HepG2 (cell line): ENCODE data around the gene CTU2. TPM values are rescaled to one million over a fixed set of nuclear protein-coding genes. Genes with fewer than 3 reads are reported as not detected.

Source experiments
- ATAC-seq: fragments of 200-7000 bp; cut with Tn5 transposase; 3 replicates; pipeline ENCODE4 v1.9.1; 2020; ENCODE audit warnings: mild to moderate bottlenecking, moderate library complexity
- BruUV-seq: library from RNA; stranded (reverse); fragments of 400-500 nt; replicated peaks from 2 replicates; lab custom pipeline; 2021; lab: Mats Ljungman, UMichigan
- CTCF ChIA-PET: fragments of 300-600 bp; formaldehyde crosslinking; extraction: SDS; loops from one replicate; lab custom pipeline; 2021; ENCODE audit warnings: low total read pairs, inconsistent platforms, low intra/inter-chr PET ratio; lab: Yijun Ruan, JAX
- POLR2A ChIA-PET: fragments of 350-600 bp; sonication (Branson Sonifier 250); formaldehyde crosslinking; loops from one replicate; lab custom pipeline; 2020; ENCODE audit warnings: antibody characterized with exemption, inconsistent platforms; lab: Yijun Ruan, JAX
- DNase-seq: peaks from one replicate; pipeline ENCODE4 v3.0.0-alpha.2; 2015; ENCODE audit warnings: low spot score
- FAIRE-seq: peaks from 3 replicates; lab custom pipeline; 2011; peaks lifted over from hg19 to GRCh38; lab: Jason Lieb, UNC
- H2AFZ ChIP-seq: one replicate; pipeline ENCODE4 v1.6.1; 2011; ENCODE audit warnings: low read length, inconsistent platforms
- H3K27ac ChIP-seq: fragments of 300-600 bp; 3 replicates; pipeline ENCODE4 v1.8.0; 2011; ENCODE audit warnings: mixed run types, mild to moderate bottlenecking, mixed read lengths, low read length, inconsistent platforms; ENCODE audit not compliant: insufficient read depth; ENCODE audit errors: extremely low read length
- H3K27me3 ChIP-seq, 2 experiments: fragments of 200-600 bp in 1 of 2; 2 replicates in 1 of 2; 3 replicates in 1 of 2; pipeline versions ENCODE4 v1.6.0 to v1.8.0; 2011; ENCODE audit warnings: low read length in 2 of 2, mild to moderate bottlenecking in 2 of 2, moderate library complexity in 2 of 2, inconsistent platforms in 1 of 2; ENCODE audit not compliant: insufficient read depth in 2 of 2, control insufficient read depth in 1 of 2
- H3K36me3 ChIP-seq, 2 experiments: fragments of 200-600 bp in 1 of 2; replicated peaks in 1 of 2; 2 replicates in 1 of 2; 3 replicates in 1 of 2; pipeline versions ENCODE4 v1.5.1 to v1.8.0; 2011; ENCODE audit warnings: low read length in 2 of 2, inconsistent platforms in 1 of 2; ENCODE audit not compliant: insufficient read depth in 2 of 2, control insufficient read depth in 1 of 2
- H3K4me1 ChIP-seq: 2 replicates; pipeline ENCODE4 v1.5.1; 2012; ENCODE audit warnings: low read length, inconsistent platforms; ENCODE audit not compliant: insufficient read depth
- H3K4me2 ChIP-seq: 2 replicates; pipeline ENCODE4 v1.6.0; 2011; ENCODE audit warnings: low read depth, low read length, inconsistent platforms
- H3K4me3 ChIP-seq, 3 experiments: fragments of 200-600 bp in 1 of 3; sonication (generic), shearing (Covaris generic) in 1 of 3; replicated peaks in 1 of 3; 2 replicates each; pipeline ENCODE4 v1.5.1; 2011 to 2016; ENCODE audit warnings: low read length in 3 of 3, inconsistent platforms in 2 of 3, low read depth in 2 of 3, mild to moderate bottlenecking in 2 of 3, control low read depth in 1 of 3, mixed read lengths in 1 of 3; ENCODE audit not compliant: insufficient read depth in 1 of 3
- H3K79me2 ChIP-seq: one replicate; pipeline ENCODE4 v1.6.1; 2011; ENCODE audit warnings: low read length, inconsistent platforms; ENCODE audit not compliant: insufficient read depth
- H3K9ac ChIP-seq: 2 replicates; pipeline ENCODE4 v1.6.0; 2011; ENCODE audit warnings: mild to moderate bottlenecking, low read depth, low read length, inconsistent platforms; ENCODE audit not compliant: insufficient read depth
- H3K9me3 ChIP-seq: 2 replicates; pipeline ENCODE4 v1.5.1; 2012; ENCODE audit warnings: mild to moderate bottlenecking, low read length
- H4K20me1 ChIP-seq: 2 replicates; pipeline ENCODE4 v1.6.0; 2011; ENCODE audit warnings: inconsistent platforms, mild to moderate bottlenecking, low read length, moderate library complexity; ENCODE audit not compliant: insufficient read depth
- AGO2 ChIP-seq: fragments of 200-400 bp; formaldehyde crosslinking; optimal IDR thresholded peaks from 2 replicates; pipeline ENCODE3; 2017; ENCODE audit warnings: mild to moderate bottlenecking, low read depth, low read length, moderate library complexity
- ATF2 ChIP-seq: sonication (generic); formaldehyde crosslinking; IDR thresholded peaks from 2 replicates; pipeline ENCODE4 v1.4.0; 2020; ENCODE audit warnings: missing genetic modification reagents
- KMT2A ChIP-seq: sonication (generic); formaldehyde crosslinking; IDR thresholded peaks from 2 replicates; pipeline ENCODE4 v1.4.0; 2020; ENCODE audit warnings: missing genetic modification reagents
- MED1 ChIP-seq: sonication (generic); formaldehyde crosslinking; IDR thresholded peaks from 2 replicates; pipeline ENCODE4 v1.4.0; 2020; ENCODE audit warnings: missing genetic modification reagents
- MYNN ChIP-seq: sonication (generic); formaldehyde crosslinking; IDR thresholded peaks from 2 replicates; pipeline ENCODE4 v1.4.0; 2020; ENCODE audit warnings: mild to moderate bottlenecking, low read depth, missing genetic modification reagents
- PBX2 ChIP-seq: IDR thresholded peaks from 2 replicates; pipeline ENCODE4 v1.6.1; 2016; ENCODE audit warnings: control low read depth
- POLR2A ChIP-seq, 2 experiments: IDR thresholded peaks; 2 replicates each; pipeline ENCODE4 v1.6.1; 2011; ENCODE audit warnings: low read depth in 2 of 2, low read length in 2 of 2, mild to moderate bottlenecking in 1 of 2, moderate library complexity in 1 of 2; ENCODE audit not compliant: insufficient read depth in 1 of 2
- SKI ChIP-seq: fragments of 450-650 bp; IDR thresholded peaks from one replicate; pipeline ENCODE4 v1.6.1; 2018; ENCODE audit warnings: mild to moderate bottlenecking; ENCODE audit not compliant: partially characterized antibody
- ZNF160 ChIP-seq: sonication (generic); formaldehyde crosslinking; IDR thresholded peaks from 2 replicates; pipeline ENCODE4 v1.8.0; 2022; ENCODE audit warnings: mild to moderate bottlenecking, inconsistent platforms, missing genetic modification reagents
- ZNF234 ChIP-seq: sonication (generic); formaldehyde crosslinking; conservative IDR thresholded peaks from 2 replicates; pipeline ENCODE4 v1.5.1; 2020; ENCODE audit warnings: mild to moderate bottlenecking, missing genetic modification reagents
- ZNF282 ChIP-seq: fragments of 450-650 bp; IDR thresholded peaks from 2 replicates; pipeline ENCODE4 v1.6.1; 2018; ENCODE audit not compliant: partially characterized antibody
- WGBS: methylation state at CpG from one replicate; pipeline ENCODE4 v1.1.6; 2017; ENCODE audit warnings: low lambda C conversion rate; 5-methylcytosine and 5-hydroxymethylcytosine counted together
- in situ Hi-C: cut with HindIII; loops from 2 replicates; pipeline ENCODE4 v1.10.0; 2017; ENCODE audit warnings: low pct_unique_long_range_greater_than_20kb; ENCODE audit not compliant: extremely low pct_ligation_motif_present
- intact Hi-C: fragments of 100-400 bp; cut with micrococcal nuclease; formaldehyde crosslinking; loops from one replicate; pipeline ENCODE4 v1.10.0; 2022; ENCODE audit not compliant: unreplicated experiment
- polyA plus RNA-seq, 8 experiments: library from polyadenylated mRNA; depleted of rRNA in 3 of 8; stranded (reverse) in 7 of 8; unstranded in 1 of 8; fragments of >200 nt; fragmentation: Illumina TruSeq in 4 of 8; extraction: Trizol in 4 of 8; gene quantifications; 2 replicates each; pipeline versions ENCODE4 v1.2.1 to v1.2.3, GENCODE V29; 2011 to 2016; ENCODE audit warnings: low read depth in 4 of 8, missing spikeins in 1 of 8, mixed read lengths in 1 of 8; ENCODE audit not compliant: insufficient read depth in 1 of 8
- total RNA-seq, 5 experiments: library from RNA; depleted of rRNA; stranded (reverse); fragments of >200 nt; fragmentation: Illumina TruSeq; extraction: Trizol; gene quantifications; 2 replicates each; pipeline ENCODE4 v1.2.3, GENCODE V29; 2016; ENCODE audit warnings: low read depth in 1 of 5

Gene CTU2
- total and polyA plus RNA-seq, 2 of the 13 experiments (the other 11 are each of a cell fraction or from before 2014, with no cell fraction given) = 13.3 to 21.9 TPM

DNA sequence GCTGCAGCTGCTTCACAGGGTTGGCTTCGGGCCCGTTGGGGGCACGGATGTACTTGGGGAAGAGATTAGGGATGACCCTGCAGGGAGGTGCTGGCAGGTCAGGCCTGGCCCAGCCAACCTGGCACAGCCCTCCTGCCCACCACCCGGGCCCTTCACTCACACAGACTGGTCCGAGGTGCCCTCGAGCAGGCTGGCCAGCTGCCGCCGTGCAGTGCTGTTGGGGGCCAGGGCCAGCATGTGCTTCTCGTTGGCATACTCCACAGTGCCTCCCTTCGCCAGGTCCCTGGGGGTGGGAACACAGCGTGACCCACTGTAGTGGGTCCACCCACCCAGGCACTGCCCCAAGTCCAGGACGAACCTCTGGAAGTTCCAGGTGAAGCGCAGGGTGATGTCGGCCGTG, 9.9 kb downstream of the CTU2 start:
- no TSS peak for BruUV-seq
- TF ChIP-seq PBX2 (CRISPR knock-in tag) (no peak), MYNN (CRISPR knock-in tag) (no peak), ATF2 (no peak), SKI (no peak), ZNF234 (CRISPR knock-in tag) (no peak), MED1 (CRISPR knock-in tag) (no peak), KMT2A (CRISPR knock-in tag) (no peak), POLR2A (IDR thresholded peaks at IDR 0.05; ENCODE audit: insufficient read depth in 1 of 2, low read depth in 2 of 2, low read length in 2 of 2) (0 out of 4 replicates have a peak, but pooled peaks of 1 of the 2 experiments have one; percentile 9), ZNF282 (no peak), ZNF160 (no peak), AGO2 (peak; percentile 34)
- Histone ChIP-seq H3K27me3 (no peaks in the 10 kb centered on the region), H3K9me3 (no peaks in the 10 kb centered on the region), H3K79me2 (peaks cover 4% of the 10 kb centered on the region), H3K4me3 (no peak overlapping the region), H3K4me1 (peaks cover 3% of the 10 kb centered on the region), H4K20me1 (no peaks in the 10 kb centered on the region), H3K4me2 (no peak overlapping the region), H3K36me3 (peaks cover 49 to 73% of the 10 kb centered on the region in 2 experiments; a peak in 4 of 5 replicates), H2AFZ (no peak overlapping the region), H3K27ac (no peak overlapping the region), H3K9ac (no peak overlapping the region)
- WGBS = 92% methylated on average over 12 of the region's 15 CpGs
- ChIA-PET CTCF (no interaction called here), POLR2A (no interaction called here)
- FAIRE-seq (no peak), DNase-seq (no peak), ATAC-seq (no peak)
- in situ Hi-C loops (no loop called here), intact Hi-C loops (no loop called here)
